Activated T-cell treated with anti-CD3 and anti-CD28 coated beads, Interleukin-2, amount 50 U/mL, for 72 hours (primary cell): ENCODE measurements around the gene ZDHHC17. TPM values are rescaled to one million over a fixed set of nuclear protein-coding genes. Genes with fewer than 3 reads are reported as not detected.
A peak's percentile ranks its signal among the peaks of the same experiment; 100 is the strongest.
"Not testable (repeated sequence)": the region's sequence is repeated elsewhere in the genome, so short reads cannot be mapped to it uniquely, and the experiment has no call there.

ENCODE experiments used
- ATAC-seq, 2 donors: fragments of 150-1000 bp; cut with Tn5 transposase; replicated peaks in 1 of 2; 2 replicates each; pipeline ENCODE4 v1.10.0; 2021; ENCODE audit warnings: moderate library complexity in 2 of 2, mild to moderate bottlenecking in 1 of 2
- DNase-seq, 2 donors: peaks; one replicate each; pipeline ENCODE4 v3.0.0; 2021 to 2022; ENCODE audit warnings: mixed read lengths in 1 of 2
- H3K27ac Mint-ChIP-seq: one replicate; pipeline ENCODE4 v1.8.0; 2022; ENCODE audit warnings: mild to moderate bottlenecking, moderate library complexity, mixed read lengths
- H3K27me3 Mint-ChIP-seq: one replicate; pipeline ENCODE4 v1.8.0; 2022; ENCODE audit warnings: low read depth, mixed read lengths
- H3K36me3 Mint-ChIP-seq, 2 donors: one replicate each; pipeline ENCODE4 v1.8.0; 2022; ENCODE audit warnings: mixed read lengths in 2 of 2, mild to moderate bottlenecking in 1 of 2; ENCODE audit not compliant: insufficient read depth in 2 of 2
- H3K4me1 Mint-ChIP-seq: one replicate; pipeline ENCODE4 v1.8.0; 2022; ENCODE audit warnings: low read depth, mixed read lengths
- H3K4me3 Mint-ChIP-seq, 2 donors: one replicate each; pipeline ENCODE4 v1.8.0; 2022; ENCODE audit warnings: mild to moderate bottlenecking in 2 of 2, mixed read lengths in 2 of 2, moderate library complexity in 2 of 2
- H3K9me3 Mint-ChIP-seq, 2 donors: one replicate each; pipeline ENCODE4 v1.8.0; 2022; ENCODE audit warnings: mixed read lengths in 2 of 2
- total RNA-seq, 2 donors: library from RNA; stranded (reverse); gene quantifications; one replicate each; pipeline ENCODE4 v1.2.3, GENCODE V29; 2022

ZDHHC17 gene
- total RNA-seq, result 10 to 100 TPM; 26.0 to 28.7 TPM

- Mint-ChIP-seq H3K4me1 (peaks cover 45% of the 10 kb centered on the region), H3K4me3 (peak within 1 kb of the TSS; percentile 96 to 97), H3K36me3 (no peaks in the 10 kb centered on the region), H3K27me3 (no peaks in the 10 kb centered on the region), H3K9me3 (no peaks in the 10 kb centered on the region), H3K27ac (peak within 1 kb of the TSS; percentile 97)
- ATAC-seq (peak; percentile 89), DNase-seq (peak; percentile 92 to 94)
Observed at GRCh38 chr12:76763746-76764675, at the start of gene ZDHHC17. Gene ZDHHC17 (plus strand): TSS chr12:76764115. CDS start chr12:76764237, 122 bp downstream.

DNA sequence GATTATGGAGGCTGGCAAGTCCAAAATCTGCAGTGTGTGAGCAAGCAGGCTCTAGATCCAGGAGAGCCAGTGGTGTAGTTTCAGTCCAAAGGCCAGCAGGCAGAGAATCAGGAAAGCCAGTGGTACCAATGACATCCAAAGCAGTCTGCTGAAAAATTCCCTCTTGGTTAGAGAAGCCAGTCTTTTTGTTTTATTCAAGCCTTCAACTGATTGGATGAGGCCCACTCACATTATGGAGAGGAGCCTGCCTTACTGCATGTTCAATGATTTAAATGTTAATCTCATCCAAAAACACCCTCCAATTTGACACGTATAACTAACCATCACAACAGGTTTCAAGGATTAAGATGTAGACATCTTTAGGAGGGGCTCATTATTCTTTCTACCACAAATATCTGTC, 49.5 kb upstream of the ZDHHC17 start:
- no peak for ATAC-seq
- Mint-ChIP-seq H3K27me3 (no peaks in the 10 kb centered on the region), H3K27ac (no peak overlapping the region), H3K4me1 (no peaks in the 10 kb centered on the region), H3K9me3 (no peaks in the 10 kb centered on the region), H3K36me3 (no peaks in the 10 kb centered on the region), H3K4me3 (no peak overlapping the region)
- DNase-seq, result no peak

- Mint-ChIP-seq H3K27me3 (no peaks in the 10 kb centered on the region), H3K4me1 (no peaks in the 10 kb centered on the region), H3K4me3 (no peak overlapping the region), H3K27ac (no peak overlapping the region), H3K36me3 (no peaks in the 10 kb centered on the region), H3K9me3 (no peaks in the 10 kb centered on the region)
- no peak for ATAC-seq
- no peak for DNase-seq
Observed at GRCh38 chr12:76714861-76715260, 49.1 kb upstream of the ZDHHC17 start.

GRCh38 chr12:76715332-76715731, 48.6 kb upstream of the ZDHHC17 start:
- DNase-seq (no peak), ATAC-seq (no peak)
- no peak overlapping the region for H3K27ac Mint-ChIP-seq
- no peaks in the 10 kb centered on the region for H3K36me3 Mint-ChIP-seq
- no peak overlapping the region for H3K4me3 Mint-ChIP-seq
- H3K4me1 Mint-ChIP-seq, result no peaks in the 10 kb centered on the region
- no peaks in the 10 kb centered on the region for H3K27me3 Mint-ChIP-seq
- H3K9me3 Mint-ChIP-seq, result no peaks in the 10 kb centered on the region

DNA sequence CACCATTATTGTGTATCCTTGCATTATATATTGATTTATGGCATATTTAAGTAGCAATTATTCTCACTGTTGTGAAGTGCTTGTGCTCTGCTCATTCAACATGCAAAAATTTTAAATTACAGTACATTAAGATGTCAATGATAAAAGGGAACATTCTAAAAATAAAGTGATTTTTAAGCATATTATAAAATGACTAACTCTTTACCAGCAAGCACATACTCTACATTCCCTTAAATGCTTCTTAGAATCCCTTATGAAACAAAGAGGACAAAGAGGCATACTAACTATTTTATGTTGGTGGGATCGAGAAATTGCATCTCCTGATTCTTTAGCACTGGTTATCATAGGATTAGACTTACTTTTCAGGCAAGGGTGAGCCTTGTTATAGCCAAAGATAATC, 46.6 kb upstream of the ZDHHC17 start:
- no peak overlapping the region for H3K4me3 Mint-ChIP-seq
- DNase-seq, result no peak
- no peak overlapping the region for H3K27ac Mint-ChIP-seq
- H3K4me1 Mint-ChIP-seq, result no peaks in the 10 kb centered on the region
- no peaks in the 10 kb centered on the region for H3K27me3 Mint-ChIP-seq
- H3K9me3 Mint-ChIP-seq, result no peaks in the 10 kb centered on the region
- ATAC-seq, result no peak
- H3K36me3 Mint-ChIP-seq, result no peaks in the 10 kb centered on the region

- H3K9me3 Mint-ChIP-seq, result no peaks in the 10 kb centered on the region
- H3K4me3 Mint-ChIP-seq, result no peak overlapping the region
- no peak for DNase-seq
- H3K4me1 Mint-ChIP-seq, result no peaks in the 10 kb centered on the region
- H3K27me3 Mint-ChIP-seq, result no peaks in the 10 kb centered on the region
- no peak overlapping the region for H3K27ac Mint-ChIP-seq
- ATAC-seq, result no peak
- no peaks in the 10 kb centered on the region for H3K36me3 Mint-ChIP-seq
Observed at GRCh38 chr12:76719171-76720041, 44.5 kb upstream of the ZDHHC17 start.

DNA sequence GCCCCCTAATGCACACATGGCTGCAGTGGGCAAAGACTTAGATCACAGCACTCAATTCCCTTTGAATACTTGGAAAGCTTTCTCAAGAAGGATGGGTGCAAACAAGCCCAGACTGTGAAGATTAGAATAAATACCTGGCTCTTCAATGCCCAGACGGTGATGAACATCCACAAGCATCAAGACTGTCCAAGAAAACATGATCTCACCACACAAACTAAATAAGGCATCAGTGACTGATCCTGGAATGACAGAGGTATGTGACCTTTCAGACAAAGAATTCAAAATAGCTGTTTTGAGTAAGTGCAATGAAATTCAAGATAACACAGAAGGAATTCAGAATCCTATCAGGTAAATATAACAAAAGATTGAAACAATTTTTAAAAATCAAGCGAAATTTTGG, 43.8 kb upstream of the ZDHHC17 start:
- DNase-seq (no peak), ATAC-seq (no peak)
- Mint-ChIP-seq H3K27ac (peak overlapping the region; percentile 21), H3K36me3 (no peaks in the 10 kb centered on the region), H3K4me1 (no peaks in the 10 kb centered on the region), H3K9me3 (no peaks in the 10 kb centered on the region), H3K27me3 (no peaks in the 10 kb centered on the region), H3K4me3 (no peak overlapping the region)

- no peak for DNase-seq
- no peaks in the 10 kb centered on the region for H3K27me3 Mint-ChIP-seq
- no peaks in the 10 kb centered on the region for H3K4me1 Mint-ChIP-seq
- no peaks in the 10 kb centered on the region for H3K9me3 Mint-ChIP-seq
- H3K4me3 Mint-ChIP-seq, result no peak overlapping the region
- no peak for ATAC-seq
- H3K27ac Mint-ChIP-seq, result no peak overlapping the region
- H3K36me3 Mint-ChIP-seq, result no peaks in the 10 kb centered on the region
Observed at GRCh38 chr12:76726626-76727025, 37.3 kb upstream of the ZDHHC17 start.

- H3K4me3 Mint-ChIP-seq, ATAC-seq, H3K27me3 Mint-ChIP-seq, H3K27ac Mint-ChIP-seq, DNase-seq, H3K4me1 Mint-ChIP-seq, H3K36me3 Mint-ChIP-seq: not testable (repeated sequence)
- peaks cover 9 to 14% of the 10 kb centered on the region in 2 donors for H3K9me3 Mint-ChIP-seq
Observed at GRCh38 chr12:76732188-76732587, 31.7 kb upstream of the ZDHHC17 start.

- not testable (repeated sequence) for H3K27me3 Mint-ChIP-seq, H3K4me1 Mint-ChIP-seq, H3K4me3 Mint-ChIP-seq, ATAC-seq, H3K27ac Mint-ChIP-seq, DNase-seq
- Mint-ChIP-seq H3K36me3 (peaks cover 6 to 10% of the 10 kb centered on the region in 2 donors), H3K9me3 (peaks cover 15 to 20% of the 10 kb centered on the region in 2 donors)
Observed at GRCh38 chr12:76737689-76738088, 26.2 kb upstream of the ZDHHC17 start.

- no peak for ATAC-seq
- H3K9me3 Mint-ChIP-seq, result peaks cover 11 to 14% of the 10 kb centered on the region in 2 donors
- peaks cover 10% of the 10 kb centered on the region for H3K27me3 Mint-ChIP-seq
- H3K4me3 Mint-ChIP-seq, result no peak overlapping the region
- no peaks in the 10 kb centered on the region for H3K4me1 Mint-ChIP-seq
- H3K27ac Mint-ChIP-seq, result no peak overlapping the region
- no peak for DNase-seq
- H3K36me3 Mint-ChIP-seq, result peaks cover 6 to 10% of the 10 kb centered on the region in 2 donors
Observed at GRCh38 chr12:76738824-76739579, 24.9 kb upstream of the ZDHHC17 start.

GRCh38 chr12:76739896-76740295, 24.0 kb upstream of the ZDHHC17 start:
- Mint-ChIP-seq H3K27ac (no peak overlapping the region), H3K4me3 (no peak overlapping the region), H3K4me1 (no peaks in the 10 kb centered on the region), H3K9me3 (peaks cover 9 to 12% of the 10 kb centered on the region in 2 donors), H3K36me3 (peaks cover 4 to 10% of the 10 kb centered on the region in 2 donors), H3K27me3 (peaks cover 6% of the 10 kb centered on the region)
- DNase-seq (no peak), ATAC-seq (no peak)
